AG10803 (cell line): ENCODE measurements around the gene EIF1B.

Experiments
- DNase-seq: peaks from one replicate; pipeline ENCODE4 v3.0.0; 2010; ENCODE audit warnings: low read depth
- H3K4me3 ChIP-seq: 2 replicates; pipeline ENCODE4 v1.5.1; 2011; ENCODE audit warnings: mild to moderate bottlenecking, low read length, control low read depth
- CTCF ChIP-seq: conservative IDR thresholded peaks from 2 replicates; pipeline ENCODE4 v1.5.1; 2011; ENCODE audit warnings: mild to moderate bottlenecking, low read length, control low read depth, inconsistent platforms

The EIF1B gene

GRCh38 chr3:40321818-40322217 is 12.3 kb downstream of the EIF1B start:
- no peak overlapping the region for H3K4me3 ChIP-seq
- TF ChIP-seq CTCF: no peak
- DNase-seq: no peak

GRCh38 chr3:40323946-40324345 is 14.4 kb downstream of the EIF1B start:
- no peak overlapping the region for H3K4me3 ChIP-seq
- no peak for TF ChIP-seq CTCF
- no peak for DNase-seq

- no peak for DNase-seq
- H3K4me3 ChIP-seq: no peak overlapping the region
- no peak for TF ChIP-seq CTCF
These were observed 15.1 kb downstream of the EIF1B start for GRCh38 chr3:40324621-40325020.

- no peak for TF ChIP-seq CTCF
- no peak for DNase-seq
- no peak overlapping the region for H3K4me3 ChIP-seq
These were observed 16.0 kb downstream of the EIF1B start for GRCh38 chr3:40325465-40325864.

GRCh38 chr3:40328374-40328773 is 18.9 kb downstream of the EIF1B start:
- DNase-seq: no peak
- no peak overlapping the region for H3K4me3 ChIP-seq
- TF ChIP-seq CTCF: no peak

GRCh38 chr3:40329071-40329470 is 19.6 kb downstream of the EIF1B start:
- no peak overlapping the region for H3K4me3 ChIP-seq
- no peak for TF ChIP-seq CTCF
- DNase-seq: no peak

GRCh38 chr3:40332684-40333083 is 23.2 kb downstream of the EIF1B start:
- H3K4me3 ChIP-seq: no peak overlapping the region
- TF ChIP-seq CTCF: no peak
- no peak for DNase-seq
